ENCODE measurements around the gene AAGAB.

Gene AAGAB

GRCh38 chr15:67190813-67191212 lies 63.6 kb downstream of the AAGAB start:
- Mint-ChIP-seq H3K36me3 (ENCODE audit: low read depth) (peaks cover 84% of the 10 kb centered on the region), H3K4me3 (no peak overlapping the region), H3K4me1 (peaks cover 13% of the 10 kb centered on the region), H3K27ac (no peak overlapping the region), H3K9me3 (no peaks in the 10 kb centered on the region), H3K27me3 (ENCODE audit: low read depth, poor library complexity) (peaks cover 5% of the 10 kb centered on the region)
- no peak for TF ChIP-seq CTCF (IDR thresholded peaks at IDR 0.05)
- no peak for DNase-seq

DNA sequence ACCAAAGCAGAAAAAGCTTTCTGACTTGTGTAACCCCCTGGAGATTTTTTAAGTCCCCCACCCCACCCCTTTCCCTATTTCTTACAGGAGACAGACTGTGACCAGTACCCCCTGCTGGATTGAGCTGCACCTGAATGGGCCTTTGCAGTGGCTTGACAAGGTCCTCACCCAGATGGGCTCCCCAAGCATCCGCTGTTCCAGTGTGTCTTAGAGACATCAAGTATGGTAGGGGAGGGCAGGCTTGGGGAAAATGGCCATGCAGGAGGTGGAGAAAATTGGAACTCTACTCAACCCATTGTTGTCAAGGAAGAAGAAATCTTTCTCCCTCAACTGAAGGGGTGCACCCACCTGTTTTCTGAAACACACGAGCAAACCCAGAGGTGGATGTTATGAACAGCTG lies 64.1 kb downstream of the AAGAB start:
- Mint-ChIP-seq H3K9me3 (no peaks in the 10 kb centered on the region), H3K27ac (no peak overlapping the region), H3K27me3 (ENCODE audit: low read depth, poor library complexity) (peaks cover 5% of the 10 kb centered on the region), H3K36me3 (ENCODE audit: low read depth) (peaks cover 85% of the 10 kb centered on the region), H3K4me1 (peaks cover 15% of the 10 kb centered on the region), H3K4me3 (no peak overlapping the region)
- no peak for TF ChIP-seq CTCF (IDR thresholded peaks at IDR 0.05)
- DNase-seq = no peak

- peaks cover 85% of the 10 kb centered on the region for H3K36me3 Mint-ChIP-seq (ENCODE audit: low read depth)
- no peaks in the 10 kb centered on the region for H3K9me3 Mint-ChIP-seq
- H3K27me3 Mint-ChIP-seq (ENCODE audit: low read depth, poor library complexity) = peaks cover 5% of the 10 kb centered on the region
- TF ChIP-seq CTCF (IDR thresholded peaks at IDR 0.05) = no peak
- no peak overlapping the region for H3K27ac Mint-ChIP-seq
- DNase-seq = no peak
- H3K4me1 Mint-ChIP-seq = peaks cover 20% of the 10 kb centered on the region
- H3K4me3 Mint-ChIP-seq = no peak overlapping the region
Measured at GRCh38 chr15:67189326-67190051, 65.0 kb downstream of the AAGAB start.

- Mint-ChIP-seq H3K9me3 (no peaks in the 10 kb centered on the region), H3K27me3 (ENCODE audit: low read depth, poor library complexity) (peaks cover 5% of the 10 kb centered on the region), H3K27ac (peak overlapping the region; percentile 83), H3K4me3 (no peak overlapping the region), H3K36me3 (ENCODE audit: low read depth) (peaks cover 84% of the 10 kb centered on the region), H3K4me1 (peaks cover 14% of the 10 kb centered on the region)
- DNase-seq = no peak
- no peak for TF ChIP-seq CTCF (IDR thresholded peaks at IDR 0.05)
Measured at GRCh38 chr15:67188551-67189218, 65.8 kb downstream of the AAGAB start.

DNA sequence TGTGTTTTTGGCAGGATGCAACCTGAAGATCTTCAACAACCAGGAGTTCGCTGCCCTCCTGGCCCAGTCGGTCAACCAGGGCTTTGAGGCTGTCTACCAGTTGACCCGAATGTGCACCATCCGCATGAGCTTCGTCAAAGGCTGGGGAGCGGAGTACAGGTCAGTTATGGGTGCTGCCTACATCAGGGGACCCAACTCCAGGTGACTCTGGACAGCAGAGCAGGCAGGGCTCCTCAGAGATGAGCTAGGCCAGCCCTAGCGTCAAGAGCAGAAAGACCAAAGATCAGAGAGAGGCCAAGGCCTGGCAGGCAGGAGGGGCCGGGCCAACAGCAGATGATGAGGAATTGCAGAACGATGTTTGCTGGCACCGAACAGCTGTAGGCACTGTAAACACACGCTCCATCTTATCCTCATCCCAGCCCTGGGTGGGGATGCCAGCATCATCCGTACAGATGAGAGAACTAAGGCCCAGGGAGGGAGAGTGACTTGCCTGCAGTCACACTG lies 67.1 kb downstream of the AAGAB start:
- DNase-seq = no peak
- Mint-ChIP-seq H3K27ac (no peak overlapping the region), H3K36me3 (ENCODE audit: low read depth) (peaks cover 81% of the 10 kb centered on the region), H3K4me3 (no peak overlapping the region), H3K4me1 (peaks cover 7% of the 10 kb centered on the region), H3K9me3 (no peaks in the 10 kb centered on the region), H3K27me3 (ENCODE audit: low read depth, poor library complexity) (peaks cover 8% of the 10 kb centered on the region)
- no peak for TF ChIP-seq CTCF (IDR thresholded peaks at IDR 0.05)
